GM12873 (cell line): ENCODE measurements around the gene CLDN24.

ENCODE experiments used
- CTCF ChIP-seq: IDR thresholded peaks from 2 replicates; pipeline ENCODE4 v1.5.1; 2012; ENCODE audit warnings: low read depth, mild to moderate bottlenecking, moderate library complexity, low read length, control low read depth; ENCODE audit not compliant: insufficient read depth; ENCODE audit errors: missing control alignments

Gene CLDN24

GRCh38 chr4:183284258-183284785 is 37.9 kb downstream of the CLDN24 start:
- TF ChIP-seq CTCF = no peak

GRCh38 chr4:183276106-183276505 is 46.1 kb downstream of the CLDN24 start:
- TF ChIP-seq CTCF = no peak

- no peak for TF ChIP-seq CTCF
Measured at GRCh38 chr4:183272384-183272783, 49.8 kb downstream of the CLDN24 start.
